H9 (cell line): Measurements from ENCODE around the gene CEP170B. TPM values are rescaled to one million over a fixed set of nuclear protein-coding genes. Genes with fewer than 3 reads are reported as not detected.

Experiments used
- DNase-seq: peaks from one replicate; pipeline ENCODE4 v3.0.0-alpha.2; 2017
- H2AFZ ChIP-seq: one replicate; pipeline ENCODE4 v1.6.1; 2013; ENCODE audit warnings: mild to moderate bottlenecking, low read length, control low read depth, moderate library complexity
- H2AK5ac ChIP-seq: 2 replicates; pipeline ENCODE4 v1.6.1; 2013; ENCODE audit warnings: low read length, control low read depth, mixed read lengths; ENCODE audit not compliant: insufficient read length
- H2BK120ac ChIP-seq: one replicate; pipeline ENCODE4 v1.6.1; 2013; ENCODE audit warnings: low read depth, mild to moderate bottlenecking, low read length, control low read depth, inconsistent platforms; ENCODE audit not compliant: poor library complexity, severe bottlenecking
- H2BK12ac ChIP-seq: 2 replicates; pipeline ENCODE4 v1.6.1; 2013; ENCODE audit warnings: low read length, control low read depth, mixed read lengths, low read depth; ENCODE audit not compliant: insufficient read length
- H2BK15ac ChIP-seq: 2 replicates; pipeline ENCODE4 v1.6.1; 2013; ENCODE audit warnings: low read depth, low read length, control low read depth
- H2BK20ac ChIP-seq: one replicate; pipeline ENCODE4 v1.6.1; 2013; ENCODE audit warnings: low read depth, mild to moderate bottlenecking, low read length, control low read depth, inconsistent platforms; ENCODE audit not compliant: poor library complexity, severe bottlenecking
- H2BK5ac ChIP-seq: 2 replicates; pipeline ENCODE4 v1.6.1; 2013; ENCODE audit warnings: low read length, control low read depth, mixed read lengths; ENCODE audit not compliant: insufficient read length
- H3K14ac ChIP-seq: 2 replicates; pipeline ENCODE4 v1.6.1; 2013; ENCODE audit warnings: low read length, control low read depth; ENCODE audit not compliant: insufficient read depth
- H3K18ac ChIP-seq: 2 replicates; pipeline ENCODE4 v1.6.1; 2013; ENCODE audit warnings: low read depth, mild to moderate bottlenecking, mixed read lengths, low read length, control low read depth; ENCODE audit not compliant: insufficient read length
- H3K23ac ChIP-seq: 2 replicates; pipeline ENCODE4 v1.6.1; 2013; ENCODE audit warnings: low read length, control low read depth, mixed read lengths, low read depth; ENCODE audit not compliant: insufficient read length
- H3K23me2 ChIP-seq: 2 replicates; pipeline ENCODE4 v1.6.1; 2013; ENCODE audit warnings: low read depth, mild to moderate bottlenecking, mixed read lengths, low read length, control low read depth; ENCODE audit not compliant: insufficient read length, poor library complexity, severe bottlenecking
- H3K27ac ChIP-seq: 2 replicates; pipeline ENCODE4 v1.5.1; 2013; ENCODE audit warnings: low read length, control low read depth, mixed read lengths, low read depth; ENCODE audit not compliant: insufficient read length
- H3K27me3 ChIP-seq: 2 replicates; pipeline ENCODE4 v1.6.1; 2013; ENCODE audit warnings: low read length, control low read depth, inconsistent platforms; ENCODE audit not compliant: insufficient read depth
- H3K4ac ChIP-seq: 2 replicates; pipeline ENCODE4 v1.6.1; 2013; ENCODE audit warnings: low read depth, mild to moderate bottlenecking, control low read depth, inconsistent platforms, low read length, moderate library complexity
- H3K4me1 ChIP-seq: 2 replicates; pipeline ENCODE4 v1.6.1; 2013; ENCODE audit warnings: low read length, control low read depth, inconsistent platforms; ENCODE audit not compliant: insufficient read depth
- H3K4me2 ChIP-seq: 2 replicates; pipeline ENCODE4 v1.6.1; 2013; ENCODE audit warnings: low read length, control low read depth, mixed read lengths; ENCODE audit not compliant: insufficient read length, insufficient read depth
- H3K56ac ChIP-seq: 2 replicates; pipeline ENCODE4 v1.6.1; 2013; ENCODE audit warnings: low read depth, mild to moderate bottlenecking, mixed read lengths, low read length, control low read depth; ENCODE audit not compliant: insufficient read length
- H3K79me1 ChIP-seq: 2 replicates; pipeline ENCODE4 v1.6.1; 2013; ENCODE audit warnings: low read depth, mild to moderate bottlenecking, moderate library complexity, low read length, control low read depth, inconsistent platforms; ENCODE audit not compliant: insufficient read depth, poor library complexity, severe bottlenecking
- H3K79me2 ChIP-seq: 2 replicates; pipeline ENCODE4 v1.6.1; 2013; ENCODE audit warnings: low read length, control low read depth, inconsistent platforms; ENCODE audit not compliant: insufficient read depth
- H3K9ac ChIP-seq: 2 replicates; pipeline ENCODE4 v1.6.1; 2013; ENCODE audit warnings: low read length, control low read depth, mixed read lengths; ENCODE audit not compliant: insufficient read length; ENCODE audit errors: extremely low read depth
- H3K9me3 ChIP-seq: one replicate; pipeline ENCODE4 v1.6.1; 2013; ENCODE audit warnings: low read depth, low read length, inconsistent platforms; ENCODE audit not compliant: control insufficient read depth
- H3T11ph ChIP-seq: one replicate; pipeline ENCODE4 v1.6.1; 2013; ENCODE audit warnings: mild to moderate bottlenecking, low read length, control low read depth, inconsistent platforms
- H4K20me1 ChIP-seq: one replicate; pipeline ENCODE4 v1.6.1; 2013; ENCODE audit not compliant: control insufficient read depth, insufficient read length, insufficient read depth
- H4K5ac ChIP-seq: 2 replicates; pipeline ENCODE4 v1.6.1; 2013; ENCODE audit warnings: low read depth, mild to moderate bottlenecking, mixed read lengths, low read length, control low read depth; ENCODE audit not compliant: insufficient read length
- H4K8ac ChIP-seq: replicated peaks from 2 replicates; pipeline ENCODE4 v1.6.1; 2013; ENCODE audit warnings: low read length, control low read depth, mixed read lengths, low read depth; ENCODE audit not compliant: insufficient read length
- H4K91ac ChIP-seq: 2 replicates; pipeline ENCODE4 v1.6.1; 2013; ENCODE audit warnings: low read depth, mild to moderate bottlenecking, moderate library complexity, mixed read lengths, low read length, control low read depth; ENCODE audit not compliant: insufficient read length
- H3K27ac Mint-ChIP-seq, 3 experiments: 2 replicates in 2 of 3; 3 replicates in 1 of 3; pipeline ENCODE4 v1.8.0; 2020 to 2021; ENCODE audit warnings: mixed read lengths in 3 of 3, mild to moderate bottlenecking in 1 of 3, moderate library complexity in 1 of 3
- H3K27me3 Mint-ChIP-seq: 2 replicates; pipeline ENCODE4 v1.8.0; 2021; ENCODE audit warnings: low read depth, mild to moderate bottlenecking, moderate library complexity, mixed read lengths
- H3K36me3 Mint-ChIP-seq, 3 experiments: 2 replicates in 2 of 3; 3 replicates in 1 of 3; pipeline ENCODE4 v1.8.0; 2020 to 2021; ENCODE audit warnings: low read depth in 3 of 3, mixed read lengths in 3 of 3; ENCODE audit not compliant: insufficient read depth in 1 of 3
- H3K4me1 Mint-ChIP-seq, 2 experiments: 2 replicates each; pipeline ENCODE4 v1.8.0; 2020; ENCODE audit warnings: mixed read lengths in 2 of 2
- H3K4me3 Mint-ChIP-seq, 2 experiments: 2 replicates in 1 of 2; 3 replicates in 1 of 2; pipeline ENCODE4 v1.8.0; 2020 to 2021; ENCODE audit warnings: mild to moderate bottlenecking in 2 of 2, mixed read lengths in 2 of 2, moderate library complexity in 1 of 2
- H3K9me3 Mint-ChIP-seq, 2 experiments: 2 replicates in 1 of 2; 3 replicates in 1 of 2; pipeline ENCODE4 v1.8.0; 2020; ENCODE audit warnings: mild to moderate bottlenecking in 2 of 2, mixed read lengths in 2 of 2, moderate library complexity in 1 of 2
- CTCF ChIP-seq: fragments of 200-600 bp; sonication (generic); conservative IDR thresholded peaks from 3 replicates; pipeline ENCODE4 v1.8.0; 2021; ENCODE audit warnings: antibody characterized with exemption, mild to moderate bottlenecking
- WGBS: extraction: QIAGEN DNeasy Blood & Tissue Kit; methylation state at CpG from one replicate; pipeline ENCODE4 v1.1.7; 2013; ENCODE audit warnings: missing lambda C conversion rate, low lambda C conversion rate, mixed read lengths; ENCODE audit not compliant: insufficient read length; ENCODE audit errors: extremely low coverage; 5-methylcytosine and 5-hydroxymethylcytosine counted together
- total RNA-seq: library from RNA; stranded (reverse); gene quantifications from 2 replicates; pipeline ENCODE4 v1.2.1, GENCODE V29; 2021

Gene CEP170B
- total RNA-seq, 1 experiment from 2014 or later, result 28.8 TPM

GRCh38 chr14:104858811-104859426 lies 6.1 kb upstream of the CEP170B start:
- Histone ChIP-seq H3K14ac (no peak overlapping the region), H3K9me3 (no peaks in the 10 kb centered on the region), H4K20me1 (no peaks in the 10 kb centered on the region), H3K79me1 (no peaks in the 10 kb centered on the region), H3K27me3 (no peaks in the 10 kb centered on the region), H3K4me2 (no peak overlapping the region), H3K4ac (no peak overlapping the region), H2AFZ (no peak overlapping the region), H3K18ac (no peak overlapping the region), H3K23ac (no peak overlapping the region), H2BK12ac (no peak overlapping the region), H3K23me2 (peaks cover 6% of the 10 kb centered on the region), H4K5ac (no peak overlapping the region), H2AK5ac (no peak overlapping the region), H2BK15ac (no peak overlapping the region), H2BK120ac (no peak overlapping the region), H4K91ac (no peak overlapping the region), H3K4me1 (peaks cover 4% of the 10 kb centered on the region; the same call in 1 of the 2 replicates), H3T11ph (no peak overlapping the region), H2BK5ac (no peak overlapping the region), H3K79me2 (peaks cover 11% of the 10 kb centered on the region; the same call in 1 of the 2 replicates), H2BK20ac (no peak overlapping the region), H3K27ac (no peak overlapping the region), H4K8ac (no peak overlapping the region), H3K9ac (no peak overlapping the region), H3K56ac (no peak overlapping the region)
- H3K4me1 Mint-ChIP-seq, result peaks cover 13 to 16% of the 10 kb centered on the region in 2 experiments
- H3K36me3 Mint-ChIP-seq, result peaks cover 0 to 2% (median 2%) of the 10 kb centered on the region in 3 experiments; a peak in 3 of 7 replicates
- no peak overlapping the region for H3K4me3 Mint-ChIP-seq
- DNase-seq, result no peak
- H3K9me3 Mint-ChIP-seq, result no peaks in the 10 kb centered on the region
- 100% methylated on average over 7 of the region's 8 CpGs for WGBS
- no peak overlapping the region for H3K27ac Mint-ChIP-seq
- peaks cover 2% of the 10 kb centered on the region for H3K27me3 Mint-ChIP-seq
- no peak for TF ChIP-seq CTCF
